ENCODE results near the gene SPATA46. TPM values are rescaled to one million over a fixed set of nuclear protein-coding genes. Genes with fewer than 3 reads are reported as not detected.

The SPATA46 gene
- total RNA-seq, 1 donor from 2014 or later, result not detected

Small RNA genes within 50 kb of the gene (microRNA-seq; reads per million reads assigned to microRNA genes)
- not detected for gene MIR556 (ENCODE audit: borderline number of aligned reads)

Other genes with a start within 250 kb of the SPATA46 start
- gene C1orf226, start 4.9 kb upstream of the SPATA46 start, total RNA-seq, result 1.6 TPM
- gene SH2D1B, start 35.3 kb upstream of the SPATA46 start, total RNA-seq, result 0.61 TPM
- gene UHMK1, start 121.0 kb upstream of the SPATA46 start, total RNA-seq, result 84.0 TPM
- gene UAP1, start 184.9 kb upstream of the SPATA46 start, total RNA-seq, result 531 TPM

Data from mesenteric fat pad (tissue), 1 donor.